Measurements from ENCODE around the gene MFSD6.

MFSD6 gene

DNA sequence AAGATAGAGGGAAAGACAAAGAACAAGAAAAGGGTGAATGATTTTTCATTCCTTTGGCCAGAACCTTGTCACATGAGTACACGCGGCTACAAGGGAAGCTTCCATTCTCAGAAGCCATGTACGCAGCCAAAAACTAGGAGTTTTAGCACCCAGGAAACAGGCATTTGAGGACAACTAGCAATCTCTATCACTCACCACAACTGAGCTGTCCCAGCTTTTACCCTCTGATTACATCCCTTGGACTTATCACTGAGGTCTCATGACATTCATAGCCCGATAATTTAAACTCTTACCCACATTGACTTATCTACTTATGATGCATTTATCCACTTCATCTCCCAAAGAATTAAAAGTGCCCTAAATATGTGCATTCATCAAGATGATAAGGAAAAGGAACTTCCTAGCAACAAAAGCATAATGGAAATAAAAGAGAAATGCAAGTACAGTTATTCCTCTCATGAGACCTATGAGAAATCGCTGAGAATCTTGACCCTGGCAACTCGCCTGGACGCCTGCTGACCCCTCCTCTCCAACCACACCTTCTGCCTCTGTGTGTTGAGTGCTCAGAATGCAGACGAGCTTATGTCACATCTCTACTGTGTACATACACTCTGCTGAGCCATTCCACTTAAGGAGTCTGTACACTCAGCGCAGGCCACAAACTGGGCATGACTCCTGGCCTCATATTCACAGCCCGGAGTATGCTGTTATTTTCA is 28.7 kb upstream of the MFSD6 start:
- ChIA-PET CTCF (interaction anchor here (0.5 to 0.7 kb wide), 3 partner anchors 131 to 505 kb away, joined by 3 to 4 read pairs (median 3); no protein-coding TSS in a partner anchor), POLR2A (no interaction called here)
- Histone ChIP-seq H3K27ac (ENCODE audit: extremely low read depth, low read depth, low read length) (no peak overlapping the region), H3K36me3 (ENCODE audit: control insufficient read depth in 2 of 2, insufficient read depth in 1 of 2, low read length in 2 of 2) (no peaks in the 10 kb centered on the region), H3K9me3 (ENCODE audit: control insufficient read depth, insufficient read depth, low read depth, low read length) (no peaks in the 10 kb centered on the region), H3K4me1 (ENCODE audit: control insufficient read depth, insufficient read depth, low read length) (no peaks in the 10 kb centered on the region), H3K4me3 (ENCODE audit: low read depth, low read length) (no peak overlapping the region)
- TF ChIP-seq ZNF785 (tag by site-specific recombination; IDR thresholded peaks at IDR 0.05) (no peak), ZNF621 (tag by site-specific recombination; IDR thresholded peaks at IDR 0.05) (no peak), ZSCAN23 (tag by site-specific recombination; IDR thresholded peaks at IDR 0.05) (no peak), ZNF335 (tag by site-specific recombination; conservative IDR thresholded peaks at IDR 0.05) (0 out of 2 replicates have a peak, but pooled peaks have one; percentile 18), ZBTB17 (tag by site-specific recombination; IDR thresholded peaks at IDR 0.05) (no peak)
- TF ChIP-seq, protein P1, sequence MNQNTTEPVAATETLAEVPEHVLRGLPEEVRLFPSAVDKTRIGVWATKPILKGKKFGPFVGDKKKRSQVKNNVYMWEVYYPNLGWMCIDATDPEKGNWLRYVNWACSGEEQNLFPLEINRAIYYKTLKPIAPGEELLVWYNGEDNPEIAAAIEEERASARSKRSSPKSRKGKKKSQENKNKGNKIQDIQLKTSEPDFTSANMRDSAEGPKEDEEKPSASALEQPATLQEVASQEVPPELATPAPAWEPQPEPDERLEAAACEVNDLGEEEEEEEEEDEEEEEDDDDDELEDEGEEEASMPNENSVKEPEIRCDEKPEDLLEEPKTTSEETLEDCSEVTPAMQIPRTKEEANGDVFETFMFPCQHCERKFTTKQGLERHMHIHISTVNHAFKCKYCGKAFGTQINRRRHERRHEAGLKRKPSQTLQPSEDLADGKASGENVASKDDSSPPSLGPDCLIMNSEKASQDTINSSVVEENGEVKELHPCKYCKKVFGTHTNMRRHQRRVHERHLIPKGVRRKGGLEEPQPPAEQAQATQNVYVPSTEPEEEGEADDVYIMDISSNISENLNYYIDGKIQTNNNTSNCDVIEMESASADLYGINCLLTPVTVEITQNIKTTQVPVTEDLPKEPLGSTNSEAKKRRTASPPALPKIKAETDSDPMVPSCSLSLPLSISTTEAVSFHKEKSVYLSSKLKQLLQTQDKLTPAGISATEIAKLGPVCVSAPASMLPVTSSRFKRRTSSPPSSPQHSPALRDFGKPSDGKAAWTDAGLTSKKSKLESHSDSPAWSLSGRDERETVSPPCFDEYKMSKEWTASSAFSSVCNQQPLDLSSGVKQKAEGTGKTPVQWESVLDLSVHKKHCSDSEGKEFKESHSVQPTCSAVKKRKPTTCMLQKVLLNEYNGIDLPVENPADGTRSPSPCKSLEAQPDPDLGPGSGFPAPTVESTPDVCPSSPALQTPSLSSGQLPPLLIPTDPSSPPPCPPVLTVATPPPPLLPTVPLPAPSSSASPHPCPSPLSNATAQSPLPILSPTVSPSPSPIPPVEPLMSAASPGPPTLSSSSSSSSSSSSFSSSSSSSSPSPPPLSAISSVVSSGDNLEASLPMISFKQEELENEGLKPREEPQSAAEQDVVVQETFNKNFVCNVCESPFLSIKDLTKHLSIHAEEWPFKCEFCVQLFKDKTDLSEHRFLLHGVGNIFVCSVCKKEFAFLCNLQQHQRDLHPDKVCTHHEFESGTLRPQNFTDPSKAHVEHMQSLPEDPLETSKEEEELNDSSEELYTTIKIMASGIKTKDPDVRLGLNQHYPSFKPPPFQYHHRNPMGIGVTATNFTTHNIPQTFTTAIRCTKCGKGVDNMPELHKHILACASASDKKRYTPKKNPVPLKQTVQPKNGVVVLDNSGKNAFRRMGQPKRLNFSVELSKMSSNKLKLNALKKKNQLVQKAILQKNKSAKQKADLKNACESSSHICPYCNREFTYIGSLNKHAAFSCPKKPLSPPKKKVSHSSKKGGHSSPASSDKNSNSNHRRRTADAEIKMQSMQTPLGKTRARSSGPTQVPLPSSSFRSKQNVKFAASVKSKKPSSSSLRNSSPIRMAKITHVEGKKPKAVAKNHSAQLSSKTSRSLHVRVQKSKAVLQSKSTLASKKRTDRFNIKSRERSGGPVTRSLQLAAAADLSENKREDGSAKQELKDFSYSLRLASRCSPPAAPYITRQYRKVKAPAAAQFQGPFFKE (tag by site-specific recombination; IDR thresholded peaks at IDR 0.05; ENCODE audit: borderline replicate concordance) = no peak
- TF ChIP-seq, protein P2, sequence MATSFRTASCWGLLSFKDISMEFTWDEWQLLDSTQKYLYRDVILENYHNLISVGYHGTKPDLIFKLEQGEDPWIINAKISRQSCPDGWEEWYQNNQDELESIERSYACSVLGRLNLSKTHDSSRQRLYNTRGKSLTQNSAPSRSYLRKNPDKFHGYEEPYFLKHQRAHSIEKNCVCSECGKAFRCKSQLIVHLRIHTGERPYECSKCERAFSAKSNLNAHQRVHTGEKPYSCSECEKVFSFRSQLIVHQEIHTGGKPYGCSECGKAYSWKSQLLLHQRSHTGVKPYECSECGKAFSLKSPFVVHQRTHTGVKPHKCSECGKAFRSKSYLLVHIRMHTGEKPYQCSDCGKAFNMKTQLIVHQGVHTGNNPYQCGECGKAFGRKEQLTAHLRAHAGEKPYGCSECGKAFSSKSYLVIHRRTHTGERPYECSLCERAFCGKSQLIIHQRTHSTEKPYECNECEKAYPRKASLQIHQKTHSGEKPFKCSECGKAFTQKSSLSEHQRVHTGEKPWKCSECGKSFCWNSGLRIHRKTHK (tag by site-specific recombination; IDR thresholded peaks at IDR 0.05) = no peak

DNA sequence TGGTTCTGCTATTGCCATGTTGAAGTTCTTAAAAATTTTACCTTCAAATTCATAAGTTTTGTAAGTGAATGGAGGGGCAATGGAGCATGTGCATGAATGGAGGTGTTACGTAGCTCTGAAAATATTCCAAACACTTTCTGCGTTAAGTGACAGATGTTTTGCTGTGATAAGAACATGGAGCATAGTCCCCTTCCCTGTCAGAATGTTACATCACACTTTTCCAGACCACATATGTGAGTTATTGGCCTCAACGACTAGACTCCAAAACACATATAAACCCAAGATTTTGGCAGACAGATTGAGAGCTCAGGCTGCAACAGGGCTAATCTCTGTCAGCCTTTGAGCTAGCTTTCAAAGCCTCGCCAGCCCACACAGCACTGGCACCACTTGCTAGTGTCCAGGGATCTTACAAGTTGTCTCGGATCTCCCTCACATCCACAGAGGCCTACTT is 27.2 kb upstream of the MFSD6 start:
- CTCF ChIA-PET = interaction anchor here (0.8 to 1.0 kb wide), 2 partner anchors 13 to 130 kb away, joined by 3 to 4 read pairs; no protein-coding TSS in a partner anchor
- no peaks in the 10 kb centered on the region for H3K4me1 ChIP-seq (ENCODE audit: control insufficient read depth, insufficient read depth, low read length)
- TF ChIP-seq ZNF223 (tag by site-specific recombination; IDR thresholded peaks at IDR 0.05) = no peak
- TF ChIP-seq, protein P3, sequence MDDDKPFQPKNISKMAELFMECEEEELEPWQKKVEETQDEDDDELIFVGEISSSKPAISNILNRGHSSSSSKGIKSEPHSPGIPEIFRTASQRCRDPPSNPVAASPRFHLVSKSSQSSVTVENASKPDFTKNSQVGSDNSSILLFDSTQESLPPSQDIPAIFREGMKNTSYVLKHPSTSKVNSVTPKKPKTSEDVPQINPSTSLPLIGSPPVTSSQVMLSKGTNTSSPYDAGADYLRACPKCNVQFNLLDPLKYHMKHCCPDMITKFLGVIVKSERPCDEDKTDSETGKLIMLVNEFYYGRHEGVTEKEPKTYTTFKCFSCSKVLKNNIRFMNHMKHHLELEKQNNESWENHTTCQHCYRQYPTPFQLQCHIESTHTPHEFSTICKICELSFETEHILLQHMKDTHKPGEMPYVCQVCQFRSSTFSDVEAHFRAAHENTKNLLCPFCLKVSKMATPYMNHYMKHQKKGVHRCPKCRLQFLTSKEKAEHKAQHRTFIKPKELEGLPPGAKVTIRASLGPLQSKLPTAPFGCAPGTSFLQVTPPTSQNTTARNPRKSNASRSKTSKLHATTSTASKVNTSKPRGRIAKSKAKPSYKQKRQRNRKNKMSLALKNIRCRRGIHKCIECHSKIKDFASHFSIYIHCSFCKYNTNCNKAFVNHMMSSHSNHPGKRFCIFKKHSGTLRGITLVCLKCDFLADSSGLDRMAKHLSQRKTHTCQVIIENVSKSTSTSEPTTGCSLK (tag by site-specific recombination; IDR thresholded peaks at IDR 0.05) = no peak
- TF ChIP-seq FEZF1 (tag by site-specific recombination; IDR thresholded peaks at IDR 0.05) = no peak
- TF ChIP-seq, protein P4, sequence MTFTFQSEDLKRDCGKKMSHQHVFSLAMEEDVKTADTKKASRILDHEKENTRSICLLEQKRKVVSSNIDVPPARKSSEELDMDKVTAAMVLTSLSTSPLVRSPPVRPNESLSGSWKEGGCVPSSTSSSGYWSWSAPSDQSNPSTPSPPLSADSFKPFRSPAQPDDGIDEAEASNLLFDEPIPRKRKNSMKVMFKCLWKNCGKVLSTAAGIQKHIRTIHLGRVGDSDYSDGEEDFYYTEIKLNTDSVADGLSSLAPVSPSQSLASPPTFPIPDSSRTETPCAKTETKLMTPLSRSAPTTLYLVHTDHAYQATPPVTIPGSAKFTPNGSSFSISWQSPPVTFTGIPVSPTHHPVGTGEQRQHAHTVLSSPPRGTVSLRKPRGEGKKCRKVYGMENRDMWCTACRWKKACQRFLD (tag by site-specific recombination; IDR thresholded peaks at IDR 0.05) = no peak
- no peak for TF ChIP-seq ZNF404 (tag by site-specific recombination; IDR thresholded peaks at IDR 0.05)
- TF ChIP-seq, protein P5, sequence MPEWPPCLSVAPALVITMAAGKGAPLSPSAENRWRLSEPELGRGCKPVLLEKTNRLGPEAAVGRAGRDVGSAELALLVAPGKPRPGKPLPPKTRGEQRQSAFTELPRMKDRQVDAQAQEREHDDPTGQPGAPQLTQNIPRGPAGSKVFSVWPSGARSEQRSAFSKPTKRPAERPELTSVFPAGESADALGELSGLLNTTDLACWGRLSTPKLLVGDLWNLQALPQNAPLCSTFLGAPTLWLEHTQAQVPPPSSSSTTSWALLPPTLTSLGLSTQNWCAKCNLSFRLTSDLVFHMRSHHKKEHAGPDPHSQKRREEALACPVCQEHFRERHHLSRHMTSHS (tag by site-specific recombination; IDR thresholded peaks at IDR 0.05) = no peak
- TF ChIP-seq ZNF221 (tag by site-specific recombination; IDR thresholded peaks at IDR 0.05; ENCODE audit: borderline replicate concordance) = no peak
- no peak for TF ChIP-seq ZBTB21 (tag by site-specific recombination; IDR thresholded peaks at IDR 0.05)
- no peak for TF ChIP-seq HOXC10 (CRISPR knock-in tag; IDR thresholded peaks at IDR 0.05)
- no peak for TF ChIP-seq ZNF121 (tag by site-specific recombination; IDR thresholded peaks at IDR 0.05)
- no peak overlapping the region for H3K27ac ChIP-seq (ENCODE audit: extremely low read depth, low read depth, low read length)
- POLR2A ChIA-PET = interaction anchor here (0.6 kb wide), 1 partner anchor 302 kb away, joined by 4 read pairs; no protein-coding TSS in a partner anchor
- H3K9me3 ChIP-seq (ENCODE audit: control insufficient read depth, insufficient read depth, low read depth, low read length) = no peaks in the 10 kb centered on the region
- no peaks in the 10 kb centered on the region for H3K36me3 ChIP-seq (ENCODE audit: control insufficient read depth in 2 of 2, insufficient read depth in 1 of 2, low read length in 2 of 2)
- H3K4me3 ChIP-seq (ENCODE audit: low read depth, low read length) = no peak overlapping the region
